Measurements from ENCODE around the gene HACD2.
"Not testable (repeated sequence)": the region's sequence is repeated elsewhere in the genome, so short reads cannot be mapped to it uniquely, and the experiment has no call there.

Gene HACD2

GRCh38 chr3:123611082-123611481 lies 26.2 kb upstream of the HACD2 start:
- peak; percentile 59 for DNase-seq

- peak; percentile 21 for DNase-seq
Observed at GRCh38 chr3:123610331-123610730, 25.5 kb upstream of the HACD2 start.

- no peak for DNase-seq
Observed at GRCh38 chr3:123609063-123609462, 24.2 kb upstream of the HACD2 start.

- DNase-seq = no peak
Observed at GRCh38 chr3:123608263-123608937, 23.5 kb upstream of the HACD2 start.

- no peak for DNase-seq
Observed at GRCh38 chr3:123606527-123606926, 21.7 kb upstream of the HACD2 start.

- no peak for DNase-seq
Observed at GRCh38 chr3:123605789-123606234, 21.0 kb upstream of the HACD2 start.

GRCh38 chr3:123603153-123603552 lies 18.3 kb upstream of the HACD2 start:
- DNase-seq = not testable (repeated sequence)

- DNase-seq = peak; percentile 73
Observed at GRCh38 chr3:123602325-123602724, 17.5 kb upstream of the HACD2 start.

- peak; percentile 84 for DNase-seq
Observed at GRCh38 chr3:123600863-123601262, 16.0 kb upstream of the HACD2 start.

- DNase-seq = no peak
Observed at GRCh38 chr3:123597561-123597960, 12.7 kb upstream of the HACD2 start.

- DNase-seq = peak; percentile 31
Observed at GRCh38 chr3:123595396-123596180, 10.7 kb upstream of the HACD2 start.

GRCh38 chr3:123593381-123593780 lies 8.5 kb upstream of the HACD2 start:
- DNase-seq = no peak

- no peak for DNase-seq
Observed at GRCh38 chr3:123590685-123591450, 6.0 kb upstream of the HACD2 start.

GRCh38 chr3:123587401-123587800 lies 2.5 kb upstream of the HACD2 start:
- peak; percentile 20 for DNase-seq

- DNase-seq = peak; percentile 53
Observed at GRCh38 chr3:123586968-123587367, 2.1 kb upstream of the HACD2 start.

- peak; percentile 87 for DNase-seq
Observed at GRCh38 chr3:123586131-123586530, 1.3 kb upstream of the HACD2 start.

- DNase-seq = no peak
Observed at GRCh38 chr3:123584284-123584987, 417 bp downstream of the HACD2 start.

- no peak for DNase-seq
Observed at GRCh38 chr3:123583561-123583960, 1.3 kb downstream of the HACD2 start.

GRCh38 chr3:123582315-123582714 lies 2.5 kb downstream of the HACD2 start:
- no peak for DNase-seq

GRCh38 chr3:123576122-123576521 lies 8.7 kb downstream of the HACD2 start:
- DNase-seq = no peak

- DNase-seq = no peak
Observed at GRCh38 chr3:123571973-123572365, 12.9 kb downstream of the HACD2 start.

- DNase-seq = peak; percentile 42
Observed at GRCh38 chr3:123571264-123571972, 13.4 kb downstream of the HACD2 start.

Measured in hematopoietic multipotent progenitor cell treated with erythropoietin and hydrocortisone succinate and interleukin-3 and kit ligand, for 6 days (in vitro differentiated cells).